H1 (cell line): Measurements from ENCODE around the gene PGM1. TPM values are rescaled to one million over a fixed set of nuclear protein-coding genes. Genes with fewer than 3 reads are reported as not detected.

Source experiments
- CTCF ChIA-PET: fragments of 300-600 bp; sonication (Branson Sonifier 250); formaldehyde crosslinking; loops from one replicate; lab custom pipeline; 2021; ENCODE audit not compliant: partially characterized antibody; lab: Charles Lee
- POLR2A ChIA-PET: fragments of 300-600 bp; sonication (Branson Sonifier 250); formaldehyde crosslinking; loops from one replicate; lab custom pipeline; 2021; ENCODE audit warnings: inconsistent platforms; ENCODE audit not compliant: partially characterized antibody; lab: Charles Lee
- DNase-seq, 2 experiments: peaks; one replicate each; pipeline versions ENCODE4 v3.0.0 to v3.0.0-alpha.2; 2010 to 2022; ENCODE audit warnings: low spot score in 2 of 2, low read depth in 1 of 2, mixed read lengths in 1 of 2
- FAIRE-seq: peaks from 2 replicates; lab custom pipeline; 2011; peaks lifted over from hg19 to GRCh38; lab: Jason Lieb, UNC
- H2AFZ ChIP-seq: 2 replicates; pipeline ENCODE4 v1.8.1; 2012; ENCODE audit warnings: low read length, inconsistent platforms
- H2AK5ac ChIP-seq: 2 replicates; pipeline ENCODE4 v1.6.1; 2013; ENCODE audit warnings: low read depth, low read length
- H2BK120ac ChIP-seq: replicated peaks from 2 replicates; pipeline ENCODE3; 2013; ENCODE audit warnings: low read depth, low read length, inconsistent platforms
- H2BK12ac ChIP-seq: 2 replicates; pipeline ENCODE4 v1.6.1; 2013; ENCODE audit warnings: low read depth, low read length
- H2BK15ac ChIP-seq: 2 replicates; pipeline ENCODE4 v1.6.1; 2013; ENCODE audit warnings: low read length
- H2BK20ac ChIP-seq: 2 replicates; pipeline ENCODE4 v1.6.1; 2013; ENCODE audit warnings: low read length
- H2BK5ac ChIP-seq: 2 replicates; pipeline ENCODE4 v1.6.1; 2013; ENCODE audit warnings: low read depth, low read length
- H3K14ac ChIP-seq: 2 replicates; pipeline ENCODE4 v1.6.1; 2013; ENCODE audit warnings: inconsistent platforms; ENCODE audit not compliant: insufficient read length
- H3K18ac ChIP-seq: 2 replicates; pipeline ENCODE4 v1.6.1; 2013; ENCODE audit warnings: low read length; ENCODE audit errors: extremely low read depth
- H3K23ac ChIP-seq: 2 replicates; pipeline ENCODE4 v1.6.1; 2013; ENCODE audit warnings: inconsistent platforms; ENCODE audit not compliant: insufficient read length
- H3K23me2 ChIP-seq: 2 replicates; pipeline ENCODE4 v1.6.1; 2013; ENCODE audit warnings: low read depth, low read length
- H3K27ac ChIP-seq: 2 replicates; pipeline ENCODE4 v1.6.1; 2011; ENCODE audit warnings: low read depth, low read length, inconsistent platforms
- H3K27me3 ChIP-seq, 4 experiments: replicated peaks in 1 of 4; 1 replicate in 1 of 4; 2 replicates in 3 of 4; pipeline versions ENCODE4 v1.6.1 to v1.8.1; 2011 to 2013; ENCODE audit warnings: low read length in 3 of 4, mild to moderate bottlenecking in 3 of 4, inconsistent platforms in 2 of 4, mixed read lengths in 2 of 4, moderate library complexity in 1 of 4; ENCODE audit not compliant: control insufficient read depth in 3 of 4, insufficient read depth in 3 of 4; ENCODE audit errors: extremely low read depth in 1 of 4
- H3K36me3 ChIP-seq, 4 experiments: 2 replicates each; pipeline versions ENCODE4 v1.6.1 to v1.8.1; 2011 to 2013; ENCODE audit warnings: mild to moderate bottlenecking in 4 of 4, low read length in 3 of 4, moderate library complexity in 2 of 4, control low read depth in 1 of 4, inconsistent platforms in 1 of 4; ENCODE audit not compliant: insufficient read depth in 4 of 4, control insufficient read depth in 2 of 4
- H3K4ac ChIP-seq: replicated peaks from 2 replicates; pipeline ENCODE3; 2013; ENCODE audit warnings: low read length, low read depth, mixed read lengths, inconsistent platforms; ENCODE audit not compliant: insufficient read length
- H3K4me1 ChIP-seq, 4 experiments: replicated peaks in 1 of 4; 1 replicate in 1 of 4; 2 replicates in 3 of 4; pipeline versions ENCODE4 v1.6.1 to v1.8.1; 2011 to 2013; ENCODE audit warnings: low read length in 3 of 4, inconsistent platforms in 2 of 4, mixed read lengths in 1 of 4; ENCODE audit not compliant: insufficient read depth in 4 of 4, control insufficient read depth in 3 of 4
- H3K4me2 ChIP-seq, 2 experiments: 2 replicates each; pipeline versions ENCODE4 v1.6.1 to v1.8.1; 2011 to 2013; ENCODE audit warnings: low read depth in 2 of 2, low read length in 2 of 2, control low read depth in 1 of 2, inconsistent platforms in 1 of 2, mild to moderate bottlenecking in 1 of 2; ENCODE audit not compliant: insufficient read depth in 1 of 2
- H3K4me3 ChIP-seq, 4 experiments: fragments of 200-600, 300-600 bp in 1 of 4; sonication (generic), shearing (Covaris generic), sonication (Bioruptor Twin) in 1 of 4; 2 replicates each; pipeline versions ENCODE4 v1.5.1 to v1.8.1; 2011 to 2016; ENCODE audit warnings: low read length in 4 of 4, low read depth in 3 of 4, control low read depth in 2 of 4, inconsistent platforms in 2 of 4, mild to moderate bottlenecking in 2 of 4, mixed read lengths in 1 of 4, moderate library complexity in 1 of 4; ENCODE audit not compliant: insufficient read depth in 2 of 4; ENCODE audit errors: extremely low read depth in 1 of 4
- H3K56ac ChIP-seq: replicated peaks from 2 replicates; pipeline ENCODE3; 2013; ENCODE audit warnings: low read depth, mild to moderate bottlenecking, mixed read lengths, low read length, inconsistent platforms; ENCODE audit not compliant: insufficient read length
- H3K79me1 ChIP-seq: 2 replicates; pipeline ENCODE4 v1.6.1; 2013; ENCODE audit warnings: low read depth, low read length, control low read depth
- H3K79me2 ChIP-seq, 2 experiments: 2 replicates each; pipeline versions ENCODE4 v1.6.1 to v1.8.1; 2012 to 2013; ENCODE audit warnings: low read length in 2 of 2, mild to moderate bottlenecking in 2 of 2, inconsistent platforms in 1 of 2; ENCODE audit not compliant: insufficient read depth in 2 of 2, control insufficient read depth in 1 of 2
- H3K9ac ChIP-seq, 4 experiments: replicated peaks in 1 of 4; 1 replicate in 1 of 4; 2 replicates in 3 of 4; pipeline versions ENCODE4 v1.6.1 to v1.8.1; 2011 to 2013; ENCODE audit warnings: low read depth in 3 of 4, low read length in 3 of 4, control low read depth in 2 of 4, mild to moderate bottlenecking in 2 of 4, moderate library complexity in 2 of 4, inconsistent platforms in 1 of 4; ENCODE audit errors: extremely low read depth in 1 of 4
- H3K9me3 ChIP-seq, 2 experiments: 2 replicates each; pipeline versions ENCODE4 v1.6.1 to v1.8.1; 2012 to 2013; ENCODE audit warnings: mild to moderate bottlenecking in 2 of 2, moderate library complexity in 2 of 2, control low read depth in 1 of 2, inconsistent platforms in 1 of 2, low read depth in 1 of 2, low read length in 1 of 2, mixed read lengths in 1 of 2; ENCODE audit not compliant: insufficient read depth in 2 of 2
- H4K20me1 ChIP-seq, 2 experiments: replicated peaks in 1 of 2; 2 replicates each; pipeline versions ENCODE3 to v1.8.1; 2011 to 2013; ENCODE audit warnings: inconsistent platforms in 2 of 2, low read length in 2 of 2, mild to moderate bottlenecking in 1 of 2; ENCODE audit not compliant: insufficient read depth in 2 of 2, control insufficient read depth in 1 of 2
- H4K5ac ChIP-seq: 2 replicates; pipeline ENCODE4 v1.6.1; 2013; ENCODE audit warnings: low read length, low read depth, mixed read lengths, inconsistent platforms; ENCODE audit not compliant: insufficient read length
- H4K8ac ChIP-seq: 2 replicates; pipeline ENCODE4 v1.8.0; 2013; ENCODE audit warnings: mild to moderate bottlenecking, moderate library complexity, low read length, inconsistent platforms; ENCODE audit not compliant: insufficient read depth; ENCODE audit errors: extremely low read depth
- H4K91ac ChIP-seq: replicated peaks from 2 replicates; pipeline ENCODE3; 2013; ENCODE audit warnings: low read length, mixed read lengths, inconsistent platforms; ENCODE audit not compliant: insufficient read length
- CEBPB ChIP-seq: IDR thresholded peaks from 2 replicates; pipeline ENCODE4 v1.6.1; 2012; ENCODE audit warnings: low read depth, low read length
- CHD1 ChIP-seq: IDR thresholded peaks from 2 replicates; pipeline ENCODE4 v1.6.1; 2012; ENCODE audit warnings: low read depth, low read length, improper control_type of control experiment
- EGR1 ChIP-seq: IDR thresholded peaks from 2 replicates; pipeline ENCODE4 v1.6.1; 2011; ENCODE audit warnings: low read depth, low read length, borderline replicate concordance
- EP300 ChIP-seq, 2 experiments: IDR thresholded peaks; 1 replicate in 1 of 2; 2 replicates in 1 of 2; pipeline ENCODE4 v1.6.1; 2011 to 2012; ENCODE audit warnings: low read depth in 2 of 2, low read length in 2 of 2, mild to moderate bottlenecking in 2 of 2, borderline replicate concordance in 1 of 2, inconsistent platforms in 1 of 2, moderate library complexity in 1 of 2
- GABPA ChIP-seq: IDR thresholded peaks from 2 replicates; pipeline ENCODE4 v1.6.1; 2011; ENCODE audit warnings: mild to moderate bottlenecking, low read length, moderate library complexity, borderline replicate concordance; ENCODE audit not compliant: insufficient read depth
- HDAC6 ChIP-seq: IDR thresholded peaks from one replicate; pipeline ENCODE4 v1.7.1; 2012; ENCODE audit warnings: low read depth, mild to moderate bottlenecking, inconsistent platforms, low read length, moderate library complexity
- JUN ChIP-seq: IDR thresholded peaks from 2 replicates; pipeline ENCODE4 v1.6.1; 2011; ENCODE audit warnings: low read depth, mild to moderate bottlenecking, improper control_type of control experiment, low read length
- NANOG ChIP-seq: IDR thresholded peaks from 2 replicates; pipeline ENCODE4 v1.6.1; 2011; ENCODE audit warnings: low read length, low read depth, mild to moderate bottlenecking, inconsistent platforms; ENCODE audit not compliant: insufficient read depth, poor library complexity, severe bottlenecking
- RAD21 ChIP-seq, 2 experiments: IDR thresholded peaks in 1 of 2; conservative IDR thresholded peaks in 1 of 2; 2 replicates each; pipeline ENCODE4 v1.6.1; 2011; ENCODE audit warnings: low read depth in 2 of 2, low read length in 2 of 2, improper control_type of control experiment in 1 of 2, inconsistent platforms in 1 of 2, mild to moderate bottlenecking in 1 of 2, moderate library complexity in 1 of 2
- SIN3A ChIP-seq, 2 experiments: IDR thresholded peaks in 1 of 2; conservative IDR thresholded peaks in 1 of 2; 2 replicates each; pipeline ENCODE4 v1.6.1; 2011 to 2012; ENCODE audit warnings: low read length in 2 of 2, improper control_type of control experiment in 1 of 2, low read depth in 1 of 2, mild to moderate bottlenecking in 1 of 2
- TBP ChIP-seq: IDR thresholded peaks from 2 replicates; pipeline ENCODE4 v1.6.1; 2011; ENCODE audit warnings: low read depth, low read length, improper control_type of control experiment
- TEAD4 ChIP-seq: IDR thresholded peaks from 2 replicates; pipeline ENCODE4 v1.6.1; 2012; ENCODE audit warnings: low read depth, low read length, inconsistent platforms, mixed read lengths
- ZNF274 ChIP-seq: IDR thresholded peaks from 2 replicates; pipeline ENCODE4 v1.7.0; 2012; ENCODE audit warnings: low read length, borderline replicate concordance; ENCODE audit errors: extremely low read depth
- WGBS, 2 experiments: shearing (Covaris generic) in 1 of 2; methylation state at CpG; one replicate each; pipeline versions ENCODE4 v1.1.6 to v1.1.7; 2013 to 2015; ENCODE audit warnings: low lambda C conversion rate in 2 of 2, mixed read lengths in 2 of 2, inconsistent platforms in 1 of 2, low coverage in 1 of 2, missing lambda C conversion rate in 1 of 2; ENCODE audit not compliant: insufficient replicate concordance in 2 of 2, insufficient coverage in 1 of 2, insufficient read length in 1 of 2; ENCODE audit errors: extremely low coverage in 1 of 2, missing lambda C conversion rate in 1 of 2; 5-methylcytosine and 5-hydroxymethylcytosine counted together
- polyA plus RNA-seq, 7 experiments: library from polyadenylated mRNA; depleted of rRNA in 3 of 7; stranded (reverse) in 5 of 7; unstranded in 2 of 7; fragments of >200 nt in 5 of 7; fragments of 200-250 nt in 2 of 7; gene quantifications; 1 replicate in 5 of 7; 2 replicates in 1 of 7; 4 replicates in 1 of 7; pipeline versions ENCODE4 v1.2.1 to v1.2.3, GENCODE V29; 2011 to 2013; ENCODE audit warnings: missing spikeins in 2 of 7, mixed read lengths in 2 of 7
- total RNA-seq: library from RNA; stranded (reverse); fragmentation: NEBNext Ultra II Directional; extraction: Animal tissue kit (Norgen Biotek cat#: 25700); gene quantifications from 2 replicates; pipeline ENCODE4 v1.2.1, GENCODE V29; 2021

Gene PGM1
- total and polyA plus RNA-seq, 2 of the 8 experiments (the other 6 are each of a cell fraction or from before 2014, with no cell fraction given): 33.0 to 65.4 TPM

DNA sequence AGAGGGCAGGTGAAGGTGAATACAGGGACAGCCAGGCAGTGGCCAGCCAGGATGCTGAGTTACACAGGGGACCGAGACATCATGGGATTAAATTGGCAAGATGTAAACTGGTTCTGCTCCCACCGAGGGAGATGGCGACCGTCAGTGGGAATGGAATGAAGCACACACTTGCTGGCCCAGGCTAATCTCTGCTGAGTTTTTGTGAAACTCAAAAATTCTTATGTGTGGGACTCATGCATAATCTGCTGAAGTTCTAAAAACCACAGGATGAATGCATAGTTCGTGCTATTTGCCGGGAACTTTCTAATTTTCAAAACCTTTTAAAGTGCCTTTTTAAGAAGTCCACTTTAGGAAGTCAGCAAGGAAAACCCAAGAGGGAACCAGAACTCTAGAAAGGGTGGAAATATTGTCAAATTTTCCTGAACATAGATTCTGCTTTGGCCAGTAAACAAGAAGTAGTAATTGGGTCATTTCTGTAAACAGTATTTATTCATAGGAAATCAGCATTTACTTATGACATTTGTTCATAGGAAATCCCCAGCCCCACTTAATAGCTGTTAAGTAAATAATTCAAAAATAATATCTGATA, 95.2 kb downstream of the PGM1 start:
- no peak overlapping the region for H4K5ac ChIP-seq
- H3K23ac ChIP-seq: no peak overlapping the region
- no peaks in the 10 kb centered on the region for H4K20me1 ChIP-seq
- no peak overlapping the region for H2BK12ac ChIP-seq
- no peak overlapping the region for H3K4me2 ChIP-seq
- ChIA-PET CTCF (interaction anchor here (0.8 to 1.7 kb wide), 8 partner anchors 14 to 564 kb away, joined by 3 to 7 read pairs (median 4); no protein-coding TSS in a partner anchor), POLR2A (no interaction called here)
- H3K36me3 ChIP-seq: no peaks in the 10 kb centered on the region
- no peaks in the 10 kb centered on the region for H3K79me2 ChIP-seq
- WGBS, 2 experiments: 90% methylated on average over 6 of the region's 6 CpGs; no CpG with 5 or more reads in 1 of the 2 experiments
- no peak overlapping the region for H3K4me3 ChIP-seq
- no peaks in the 10 kb centered on the region for H3K79me1 ChIP-seq
- no peak overlapping the region for H2BK120ac ChIP-seq
- H2BK20ac ChIP-seq: no peak overlapping the region
- DNase-seq: no peak
- peaks cover 5% of the 10 kb centered on the region; the same call in 1 of the 2 replicates for H3K23me2 ChIP-seq
- no peak overlapping the region for H2BK15ac ChIP-seq
- H3K4me1 ChIP-seq: no peaks in the 10 kb centered on the region; a peak in 1 of 7 replicates
- H3K56ac ChIP-seq: no peak overlapping the region
- H3K27me3 ChIP-seq: no peaks in the 10 kb centered on the region
- no peak overlapping the region for H2AK5ac ChIP-seq
- H3K18ac ChIP-seq: no peak overlapping the region
- no peak overlapping the region for H4K91ac ChIP-seq
- H3K14ac ChIP-seq: no peak overlapping the region
- H2AFZ ChIP-seq: no peak overlapping the region
- H3K4ac ChIP-seq: no peak overlapping the region
- H3K9me3 ChIP-seq: no peaks in the 10 kb centered on the region
- no peak overlapping the region for H3K27ac ChIP-seq
- no peak overlapping the region for H4K8ac ChIP-seq
- no peak overlapping the region for H3K9ac ChIP-seq
- FAIRE-seq: no peak
- H2BK5ac ChIP-seq: no peak overlapping the region; the same call in 1 of the 2 replicates
- no peak for TF ChIP-seq EGR1
- TF ChIP-seq TEAD4: no peak
- TF ChIP-seq SIN3A (conservative IDR thresholded peaks at IDR 0.05 in 1 of 2, IDR thresholded peaks at IDR 0.05 in 1 of 2; ENCODE audit: low read depth in 1 of 2, low read length in 2 of 2): no peak
- TF ChIP-seq RAD21 (IDR thresholded peaks at IDR 0.05 in 1 of 2, conservative IDR thresholded peaks at IDR 0.05 in 1 of 2; ENCODE audit: low read depth in 2 of 2, low read length in 2 of 2): no peak
- no peak for TF ChIP-seq CHD1
- no peak for TF ChIP-seq NANOG
- no peak for TF ChIP-seq GABPA
- TF ChIP-seq ZNF274: no peak
- TF ChIP-seq EP300 (IDR thresholded peaks at IDR 0.05; ENCODE audit: borderline replicate concordance in 1 of 2, low read depth in 2 of 2, low read length in 2 of 2): no peak
- TF ChIP-seq HDAC6: no peak
- no peak for TF ChIP-seq JUN
- TF ChIP-seq TBP: no peak
- no peak for TF ChIP-seq CEBPB
